IPS DF 4.7 (cell line): ENCODE results near the gene CDK13.
"Not testable (repeated sequence)": the region's sequence is repeated elsewhere in the genome, so short reads cannot be mapped to it uniquely, and the experiment has no call there.

ENCODE experiments used
- DNase-seq: peaks from one replicate; pipeline ENCODE4 v3.0.0-alpha.2; 2013; ENCODE audit warnings: low spot score; ENCODE audit errors: extremely low read depth

Gene CDK13

GRCh38 chr7:40097728-40098127 lies 147.7 kb downstream of the CDK13 start:
- no peak for DNase-seq

- no peak for DNase-seq
Measured at GRCh38 chr7:40098810-40099209, 148.8 kb downstream of the CDK13 start.

GRCh38 chr7:40099837-40100236 lies 149.8 kb downstream of the CDK13 start:
- no peak for DNase-seq

GRCh38 chr7:40101201-40101600 lies 151.1 kb downstream of the CDK13 start:
- DNase-seq, result no peak

GRCh38 chr7:40102897-40103296 lies 152.8 kb downstream of the CDK13 start:
- no peak for DNase-seq

- no peak for DNase-seq
Measured at GRCh38 chr7:40105879-40106473, 155.9 kb downstream of the CDK13 start.

GRCh38 chr7:40115936-40116335 lies 165.9 kb downstream of the CDK13 start:
- no peak for DNase-seq

GRCh38 chr7:40117199-40117598 lies 167.1 kb downstream of the CDK13 start:
- not testable (repeated sequence) for DNase-seq

- DNase-seq, result not testable (repeated sequence)
Measured at GRCh38 chr7:40118201-40118600, 168.1 kb downstream of the CDK13 start.

GRCh38 chr7:40120020-40120419 lies 170.0 kb downstream of the CDK13 start:
- DNase-seq, result no peak

GRCh38 chr7:40122100-40122939 lies 172.3 kb downstream of the CDK13 start:
- DNase-seq, result not testable (repeated sequence)

GRCh38 chr7:40122940-40123254 lies 172.8 kb downstream of the CDK13 start:
- DNase-seq, result no peak

GRCh38 chr7:40133561-40134427 lies 183.7 kb downstream of the CDK13 start:
- no peak for DNase-seq

- no peak for DNase-seq
Measured at GRCh38 chr7:40134428-40135316, 184.6 kb downstream of the CDK13 start, which contains the start of the genes MPLKIP and SUGCT. MPLKIP (minus strand) TSS chr7:40134622; CDS start chr7:40134567, 55 bp downstream. SUGCT (plus strand) TSS chr7:40135005.

GRCh38 chr7:40135317-40135610 lies 185.2 kb downstream of the CDK13 start:
- DNase-seq, result no peak

GRCh38 chr7:40137563-40137962 lies 187.5 kb downstream of the CDK13 start:
- DNase-seq, result no peak

GRCh38 chr7:40138973-40139372 lies 188.9 kb downstream of the CDK13 start:
- no peak for DNase-seq

GRCh38 chr7:40139891-40140290 lies 189.8 kb downstream of the CDK13 start:
- DNase-seq, result not testable (repeated sequence)

- not testable (repeated sequence) for DNase-seq
Measured at GRCh38 chr7:40141916-40142315, 191.9 kb downstream of the CDK13 start.

GRCh38 chr7:40145596-40146130 lies 195.6 kb downstream of the CDK13 start:
- DNase-seq, result not testable (repeated sequence)
